Anterior cingulate cortex (tissue), 58 donors: ENCODE results near the gene SMARCAL1.

Source experiments
- DNase-seq, 58 donors: peaks; one replicate each; lab custom pipeline; 2025; lab: John Stamatoyannopoulos, UW

Gene SMARCAL1

DNA sequence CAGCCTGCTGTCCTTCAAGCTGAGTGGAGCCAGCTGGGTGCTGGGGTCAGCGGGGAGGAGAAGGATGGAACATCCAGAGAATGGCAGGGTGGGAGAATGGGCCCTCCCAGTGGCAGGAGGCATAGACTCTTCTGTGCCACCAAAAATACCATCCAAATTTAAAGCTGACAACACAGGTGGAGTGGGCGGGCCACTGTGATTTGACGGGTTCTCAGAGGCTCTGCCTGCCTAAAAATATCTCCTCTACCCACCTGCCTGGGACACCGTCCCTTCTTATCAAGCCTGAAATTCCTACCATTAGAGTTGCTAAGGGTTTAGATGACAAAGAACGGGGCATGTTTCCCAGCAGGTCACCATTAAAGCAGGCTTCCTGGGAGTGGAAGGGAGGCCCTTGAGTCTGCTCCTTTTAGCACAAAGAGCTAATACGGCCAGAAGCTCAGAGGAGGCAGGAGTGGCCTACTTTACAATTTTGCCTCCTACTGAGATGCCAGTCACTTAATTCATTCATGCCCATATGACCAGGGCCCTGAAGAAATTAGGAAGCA lies 20.2 kb upstream of the SMARCAL1 start:
- DNase-seq = no peak

DNA sequence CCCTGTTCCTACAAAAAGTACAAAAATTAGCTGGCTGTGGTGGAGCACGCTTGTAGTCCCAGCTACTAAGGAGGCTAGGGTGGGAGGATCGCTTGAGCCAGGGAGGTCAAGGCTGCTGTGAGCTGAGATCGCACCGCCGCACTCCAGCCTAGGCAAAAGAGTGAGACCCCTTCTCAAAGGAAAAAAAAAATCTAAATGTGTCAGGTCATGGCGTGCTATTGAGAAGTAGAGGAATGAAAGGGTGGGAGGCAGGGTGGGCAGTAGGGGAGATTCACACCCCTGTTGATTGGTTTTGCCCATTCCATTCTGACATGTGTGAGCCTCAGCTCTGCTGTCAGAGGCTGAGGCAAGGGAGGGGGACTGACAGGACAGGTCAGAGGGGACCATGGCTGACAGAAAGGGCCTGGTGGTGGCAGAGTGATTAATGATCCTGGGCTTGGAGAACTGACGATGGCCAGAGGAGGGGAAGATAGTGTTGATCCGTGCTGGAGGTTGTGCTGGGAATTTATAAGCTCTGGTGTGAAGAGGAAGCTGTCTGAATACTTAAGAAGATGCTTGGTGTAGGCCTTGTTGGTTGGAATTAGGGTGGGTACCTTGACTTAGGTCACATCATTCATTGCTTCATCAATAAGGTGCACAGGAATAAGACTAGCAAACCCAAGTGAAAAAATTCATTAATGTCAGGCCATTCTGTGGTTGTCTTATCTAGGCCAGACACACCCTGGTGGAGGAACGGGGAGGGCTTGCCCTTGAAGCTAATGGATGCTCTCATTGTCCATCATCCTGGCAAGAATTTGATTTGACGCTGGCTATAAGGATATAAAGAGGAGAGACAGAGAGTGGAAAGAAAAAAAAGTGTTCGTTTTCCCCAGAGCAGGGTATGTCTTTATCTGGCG lies 19.1 kb upstream of the SMARCAL1 start:
- DNase-seq = no peak

DNA sequence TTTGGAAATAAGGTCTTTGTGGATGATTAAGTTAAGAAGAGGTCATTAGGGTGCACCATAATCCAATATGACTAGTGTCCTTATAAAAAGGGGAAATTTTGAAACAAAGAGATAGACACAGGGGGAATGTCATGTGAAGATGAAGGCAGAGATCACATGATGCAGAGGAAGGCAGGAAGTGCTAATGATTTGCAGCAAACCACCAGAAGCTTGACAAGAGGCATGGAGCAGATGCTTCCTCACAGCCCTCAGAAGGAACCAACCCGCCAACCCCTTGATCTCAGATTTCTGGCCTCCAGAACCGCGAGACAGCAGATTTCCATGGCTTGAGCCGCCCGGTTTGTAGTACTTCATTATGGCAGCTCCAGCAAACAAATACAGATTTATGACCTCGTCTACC lies 17.4 kb upstream of the SMARCAL1 start:
- no peak for DNase-seq

DNA sequence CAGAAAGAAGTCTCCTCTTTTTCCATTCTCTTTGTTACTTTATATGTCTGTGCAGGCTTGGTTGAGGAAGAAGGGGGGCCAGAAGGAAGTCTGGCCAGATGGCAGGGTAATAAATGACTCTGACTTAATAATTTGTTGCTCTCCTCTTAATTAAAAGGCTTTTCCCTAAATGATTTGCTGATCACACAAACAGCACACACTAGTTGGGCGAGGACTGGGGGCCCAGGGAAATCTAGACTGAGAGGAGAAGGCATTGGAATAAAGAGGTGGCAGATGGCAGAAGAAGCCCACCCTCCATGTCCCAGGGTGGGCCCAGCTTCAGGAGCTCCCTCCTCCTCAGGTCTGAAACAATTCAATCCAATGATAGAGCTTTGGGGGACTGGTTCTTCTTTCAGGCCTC lies 12.7 kb upstream of the SMARCAL1 start:
- DNase-seq = no peak

- no peak for DNase-seq
Measured at GRCh38 chr2:216402751-216403150, 9.5 kb upstream of the SMARCAL1 start.

DNA sequence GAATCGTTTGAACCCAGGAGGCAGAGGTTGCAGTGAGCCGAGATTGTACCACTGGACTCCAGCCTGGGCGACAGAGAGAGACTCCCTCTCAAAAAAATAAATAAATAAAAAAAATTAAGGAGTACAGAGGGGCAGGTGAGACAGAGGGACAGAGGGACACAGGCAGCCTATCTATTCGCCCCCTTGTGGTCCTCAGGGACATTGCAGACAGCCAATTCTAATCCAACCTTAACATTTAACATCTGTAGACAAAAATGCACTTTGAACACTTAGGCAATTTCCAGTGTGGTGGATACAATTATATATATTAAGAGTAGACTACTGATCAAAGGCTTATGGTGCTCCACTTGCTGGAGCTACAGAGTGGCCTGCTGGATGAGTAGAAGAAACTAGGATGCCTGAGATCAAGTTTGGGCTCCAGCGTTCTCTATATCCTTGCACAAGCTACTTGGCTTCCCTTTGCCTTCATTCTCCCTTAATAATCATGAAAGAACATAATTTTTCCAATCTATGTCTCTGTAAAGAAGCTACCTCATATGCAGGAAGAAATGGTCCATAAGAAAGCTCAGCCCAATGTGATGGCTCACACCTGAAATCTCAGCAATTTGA lies 8.2 kb upstream of the SMARCAL1 start:
- DNase-seq = peak in 12 of 58 donors; percentile 1 to 40 (median 5)

GRCh38 chr2:216405588-216405987 lies 6.7 kb upstream of the SMARCAL1 start:
- no peak for DNase-seq

DNA sequence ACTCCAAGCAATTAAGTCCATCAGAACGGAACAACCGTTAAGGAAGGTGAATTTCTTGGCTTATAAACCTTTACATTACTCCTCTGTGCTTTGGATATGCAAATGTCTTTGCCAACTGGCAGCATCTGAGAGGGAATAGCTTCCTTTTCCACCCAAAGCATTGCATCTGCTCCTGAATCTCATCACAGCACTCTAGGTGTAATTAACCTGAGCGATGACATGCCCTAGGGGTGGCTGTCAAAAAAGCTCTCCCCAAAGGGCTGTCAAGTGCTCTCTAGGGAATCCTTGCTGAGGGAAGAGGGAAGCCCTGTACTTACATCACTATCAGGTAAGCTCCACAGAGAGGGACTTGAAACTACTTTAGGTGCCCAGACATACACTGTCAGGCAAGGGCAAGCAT lies 5.5 kb upstream of the SMARCAL1 start:
- DNase-seq = no peak

DNA sequence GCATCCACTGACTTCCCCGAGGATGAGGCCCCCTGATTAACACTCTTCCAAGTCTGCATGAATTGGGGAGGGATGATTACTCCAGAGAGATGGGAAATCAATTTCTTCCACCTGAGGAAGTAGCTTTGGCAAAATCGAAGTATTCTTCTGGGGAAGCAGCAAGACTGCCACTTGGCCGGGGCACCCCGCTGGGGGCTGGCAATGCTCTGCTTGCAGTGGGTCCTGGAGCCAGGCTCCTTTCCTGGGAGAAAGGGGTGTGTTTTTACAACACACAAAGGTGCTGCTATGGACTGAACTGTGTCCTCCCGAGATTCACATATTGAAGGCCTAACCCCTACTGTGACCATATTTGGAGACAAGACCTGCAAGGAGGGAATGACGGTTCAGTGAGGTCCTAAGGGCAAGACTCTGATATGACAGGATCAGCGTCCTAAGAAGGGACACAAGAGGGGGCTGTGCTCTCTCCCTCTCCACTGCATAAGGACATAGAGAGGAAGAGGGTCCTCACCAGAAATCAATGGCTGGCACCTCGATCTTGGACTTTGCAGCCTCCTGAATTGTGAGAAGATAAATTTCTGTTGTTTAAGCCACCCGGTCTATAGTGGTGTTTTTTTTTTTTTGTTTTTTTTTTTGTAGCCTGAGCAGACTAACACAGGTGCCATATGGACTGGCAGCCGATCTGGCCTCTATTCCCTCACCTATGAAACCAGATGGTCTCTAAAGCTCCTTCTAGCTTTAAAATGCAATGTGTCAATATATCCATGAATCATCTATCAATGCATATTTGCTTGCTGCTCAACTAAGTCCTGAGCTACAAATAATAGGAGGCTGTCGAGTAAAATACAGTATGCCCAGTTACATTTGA lies 3.6 kb upstream of the SMARCAL1 start:
- DNase-seq = no peak

- DNase-seq = no peak
Measured at GRCh38 chr2:216410550-216410949, 1.7 kb upstream of the SMARCAL1 start.

DNA sequence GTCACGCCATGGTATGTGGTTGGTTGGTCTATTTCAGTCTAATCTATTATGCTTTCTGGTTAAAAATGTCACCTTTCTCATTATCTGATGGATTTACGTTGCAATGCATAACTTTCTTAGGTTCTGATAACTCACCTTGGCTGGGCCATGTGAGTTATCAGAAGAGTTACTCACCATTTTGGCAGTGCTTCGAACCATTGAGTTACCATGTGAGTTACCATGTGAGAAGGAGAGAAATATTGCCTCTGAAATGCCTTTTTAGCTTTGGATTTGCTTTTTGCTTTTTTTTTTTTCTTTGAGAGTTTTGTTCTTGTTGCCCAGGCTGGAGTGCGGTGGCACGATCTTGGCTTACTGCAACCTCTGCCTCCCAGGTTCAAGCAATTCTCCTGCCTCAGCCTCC lies 1.6 kb downstream of the SMARCAL1 start:
- no peak for DNase-seq

- no peak for DNase-seq
Measured at GRCh38 chr2:216414772-216415319, 2.6 kb downstream of the SMARCAL1 start.

GRCh38 chr2:216415541-216415940 lies 3.3 kb downstream of the SMARCAL1 start:
- DNase-seq = no peak

GRCh38 chr2:216416571-216417307 lies 4.5 kb downstream of the SMARCAL1 start:
- DNase-seq = no peak

GRCh38 chr2:216418981-216419380 lies 6.7 kb downstream of the SMARCAL1 start:
- DNase-seq = no peak

DNA sequence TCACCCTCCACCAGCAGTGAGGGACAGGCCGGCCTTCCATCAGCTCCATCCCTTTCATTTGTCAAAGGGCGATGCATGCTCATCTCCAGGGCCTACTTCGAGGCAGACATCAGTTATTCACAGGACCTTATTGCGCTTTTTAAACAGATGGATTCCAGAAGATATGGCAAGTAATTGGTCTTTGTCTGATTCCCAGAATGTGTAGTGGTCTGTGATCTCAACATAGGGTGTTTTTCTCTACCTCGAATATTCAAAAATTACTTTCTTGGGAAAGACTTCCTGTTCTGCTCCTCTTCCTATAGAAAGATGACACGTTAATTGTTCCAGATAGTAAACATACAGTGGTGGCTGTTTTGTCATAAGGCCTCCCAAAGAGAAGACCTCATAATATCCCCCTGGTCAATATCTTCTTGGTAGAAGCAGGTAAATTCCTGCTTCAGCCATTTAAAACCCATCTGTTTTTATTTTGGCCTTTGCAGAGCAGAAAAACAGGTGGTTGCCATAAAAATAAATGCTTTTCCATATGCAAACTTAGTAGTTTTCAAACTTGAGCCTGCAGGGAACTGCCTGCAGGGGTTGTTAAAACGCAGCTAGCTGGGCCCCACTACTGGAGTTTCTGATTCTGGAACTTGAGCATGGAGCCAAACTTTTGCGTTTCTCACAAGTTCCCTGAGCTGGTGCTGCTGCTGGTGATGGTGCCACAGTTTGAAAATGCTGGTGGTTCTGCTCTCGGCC lies 8.2 kb downstream of the SMARCAL1 start:
- no peak for DNase-seq

GRCh38 chr2:216423071-216423470 lies 10.8 kb downstream of the SMARCAL1 start:
- DNase-seq = no peak

- DNase-seq = no peak
Measured at GRCh38 chr2:216424274-216424673, 12.0 kb downstream of the SMARCAL1 start.
